Measurements from ENCODE around the gene ROR2.
A peak's percentile ranks its signal among the peaks of the same experiment; 100 is the strongest.
"Not testable (repeated sequence)": the region's sequence is repeated elsewhere in the genome, so short reads cannot be mapped to it uniquely, and the experiment has no call there.

Gene ROR2

DNA sequence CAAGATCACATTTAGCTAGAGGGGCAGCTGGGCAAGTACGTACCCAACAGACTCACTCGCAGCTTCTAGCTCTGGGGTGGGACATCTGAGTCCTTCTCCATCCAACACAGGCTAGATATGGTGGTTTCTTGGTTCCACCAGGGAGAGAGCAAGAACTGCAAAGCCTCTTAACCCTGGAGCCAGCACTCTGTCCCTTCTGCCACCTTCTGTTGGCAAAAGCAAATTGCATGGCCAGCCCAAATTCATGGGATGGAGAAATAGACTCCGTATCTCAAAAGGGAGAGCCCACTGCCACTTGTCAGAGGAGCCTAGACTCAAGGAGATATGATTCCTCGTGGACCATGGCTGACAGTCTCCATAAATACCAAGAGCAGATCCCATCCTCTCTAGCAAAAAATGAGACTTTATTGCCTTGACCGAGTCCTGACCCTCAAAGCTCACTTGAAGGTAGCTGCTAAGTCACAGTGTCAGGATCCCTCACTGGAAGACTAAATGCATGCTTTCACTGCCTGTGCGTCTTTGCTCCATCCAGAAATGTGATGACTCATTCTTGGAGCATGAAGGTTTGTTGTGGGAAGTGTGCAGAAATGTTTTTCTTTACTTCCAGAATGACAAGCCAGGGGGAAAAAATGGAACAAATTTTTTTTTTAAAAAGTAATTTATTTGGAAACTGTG, 28.8 kb upstream of the ROR2 start:
- DNase-seq (ENCODE audit: extremely low read depth, low read depth), result no peak
- TF ChIP-seq CTCF (IDR thresholded peaks at IDR 0.05; ENCODE audit: low read depth, low read length), result peak; percentile 39

GRCh38 chr9:91975254-91975653, 25.2 kb upstream of the ROR2 start:
- DNase-seq (ENCODE audit: extremely low read depth, low read depth), result not testable (repeated sequence)

- DNase-seq (ENCODE audit: extremely low read depth, low read depth), result no peak
- no peak for TF ChIP-seq CTCF (IDR thresholded peaks at IDR 0.05; ENCODE audit: low read depth, low read length)
These were observed 22.7 kb upstream of the ROR2 start for GRCh38 chr9:91972711-91973110.

DNA sequence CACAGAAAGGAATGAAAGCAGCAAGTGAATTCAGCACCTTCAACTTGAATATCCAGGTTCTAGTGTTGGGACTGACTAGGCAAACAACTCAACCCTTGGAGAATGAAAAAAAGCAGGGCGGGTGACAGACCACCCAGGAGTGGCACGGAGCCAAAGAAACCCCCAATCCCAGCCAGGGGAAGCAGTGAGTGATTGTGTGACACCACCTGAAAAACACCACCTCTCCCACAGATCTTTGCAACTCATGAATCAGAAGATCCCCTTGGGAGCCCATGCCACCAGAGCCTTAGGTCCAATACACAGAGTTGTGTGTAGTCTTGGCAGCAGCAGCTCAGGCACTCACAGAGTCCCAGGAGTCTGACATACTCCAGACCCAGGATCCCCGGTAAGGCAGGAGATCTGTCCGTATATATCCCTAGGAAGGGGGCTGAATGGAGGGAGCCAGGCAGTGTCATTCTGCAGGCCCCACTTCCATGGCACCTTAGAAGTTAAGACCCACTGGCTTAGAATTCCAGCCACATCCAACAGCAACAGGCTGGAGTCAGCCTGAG, 22.1 kb upstream of the ROR2 start:
- no peak for DNase-seq (ENCODE audit: extremely low read depth, low read depth)
- no peak for TF ChIP-seq CTCF (IDR thresholded peaks at IDR 0.05; ENCODE audit: low read depth, low read length)

DNA sequence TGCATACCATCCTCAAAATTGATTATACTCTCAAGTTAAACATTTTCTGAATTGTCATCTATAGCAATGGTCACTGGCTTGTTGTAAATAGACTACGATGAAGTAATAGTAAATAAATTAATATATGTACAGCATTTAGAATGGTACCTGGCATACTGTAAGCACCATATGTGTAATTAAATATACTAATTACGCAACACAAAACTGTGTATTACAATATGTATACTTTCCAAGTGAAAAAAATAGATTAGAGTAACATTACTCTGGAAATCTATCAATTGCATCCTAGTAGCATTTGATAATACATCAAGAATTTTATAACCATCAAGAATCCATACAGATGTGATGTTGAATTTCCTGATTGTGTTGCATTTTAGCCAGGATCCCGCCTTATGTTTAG, 17.2 kb upstream of the ROR2 start:
- DNase-seq (ENCODE audit: extremely low read depth, low read depth), result no peak
- TF ChIP-seq CTCF (IDR thresholded peaks at IDR 0.05; ENCODE audit: low read depth, low read length), result no peak

DNA sequence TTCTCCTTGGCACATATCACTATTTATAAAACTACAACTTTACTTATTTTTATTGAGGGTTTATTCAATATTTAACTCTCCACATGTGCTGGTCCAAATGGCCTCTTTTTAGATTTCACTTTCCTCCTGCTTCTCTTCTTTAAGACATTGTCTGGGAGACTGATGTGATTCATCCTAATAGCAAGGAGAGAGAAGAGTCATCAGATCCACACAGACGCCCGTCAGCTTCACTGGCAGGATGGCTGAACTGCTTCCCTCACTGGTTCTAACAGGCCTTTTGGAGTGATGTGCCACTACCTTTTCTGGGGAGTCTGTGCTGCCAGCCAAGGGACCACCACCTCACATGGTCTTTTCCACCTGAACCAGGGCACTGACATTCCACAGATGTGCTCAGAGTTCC, 16.5 kb upstream of the ROR2 start:
- TF ChIP-seq CTCF (IDR thresholded peaks at IDR 0.05; ENCODE audit: low read depth, low read length), result no peak
- no peak for DNase-seq (ENCODE audit: extremely low read depth, low read depth)

GRCh38 chr9:91963711-91964240, 13.7 kb upstream of the ROR2 start:
- no peak for TF ChIP-seq CTCF (IDR thresholded peaks at IDR 0.05; ENCODE audit: low read depth, low read length)
- DNase-seq (ENCODE audit: extremely low read depth, low read depth), result no peak

- DNase-seq (ENCODE audit: extremely low read depth, low read depth), result no peak
- no peak for TF ChIP-seq CTCF (IDR thresholded peaks at IDR 0.05; ENCODE audit: low read depth, low read length)
These were observed 10.3 kb upstream of the ROR2 start for GRCh38 chr9:91960367-91960766.

Data from AG09319 (cell line).